ENCODE data around the gene LYVE1. TPM values are rescaled to one million over a fixed set of nuclear protein-coding genes. Genes with fewer than 3 reads are reported as not detected.

LYVE1 gene
- polyA plus RNA-seq, 1 of the 3 experiments (the other 2 are of a cell fraction), result not detected

DNA sequence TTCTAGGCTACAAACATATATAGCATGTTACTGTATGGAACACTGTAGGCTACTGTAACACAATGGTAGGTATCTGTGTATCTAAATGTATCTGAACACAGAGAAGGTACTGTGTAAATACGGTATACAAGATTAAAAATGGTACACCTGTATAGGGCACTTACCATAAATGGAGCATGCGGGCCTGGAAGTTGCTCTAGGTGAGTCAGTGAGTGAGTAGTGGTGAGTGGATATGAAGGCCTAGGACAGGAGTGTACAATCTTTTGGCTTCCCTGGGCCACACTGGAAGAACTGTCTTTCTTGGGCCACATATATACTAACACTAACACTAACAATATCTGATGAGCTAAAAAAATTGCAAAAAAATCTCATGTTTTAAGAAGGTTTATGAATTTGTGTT lies 48.8 kb downstream of the LYVE1 start:
- no peak overlapping the region for H3K4me2 ChIP-seq
- no peaks in the 10 kb centered on the region for H3F3A ChIP-seq (replicated peaks; ENCODE audit: insufficient read depth)
- H3K79me2 ChIP-seq (ENCODE audit: insufficient read depth), result no peaks in the 10 kb centered on the region
- no peaks in the 10 kb centered on the region for H3K27me3 ChIP-seq (ENCODE audit: insufficient read depth)
- no peak for DNase-seq
- TF ChIP-seq YY1 (IDR thresholded peaks at IDR 0.05; ENCODE audit: low read depth) (no peak), NFIC (IDR thresholded peaks at IDR 0.05; ENCODE audit: borderline replicate concordance) (no peak), RFX5 (IDR thresholded peaks at IDR 0.05; ENCODE audit: low read length) (no peak), EZH2phosphoT487 (IDR thresholded peaks at IDR 0.05; ENCODE audit: borderline replicate concordance, low read depth) (no peak), TEAD4 (IDR thresholded peaks at IDR 0.05; ENCODE audit: borderline replicate concordance, insufficient read depth) (no peak), FOXJ3 (CRISPR knock-in tag; IDR thresholded peaks at IDR 0.05) (no peak), FOXM1 (IDR thresholded peaks at IDR 0.05; ENCODE audit: low read depth) (no peak), ELF1 (IDR thresholded peaks at IDR 0.05) (no peak), SMC3 (IDR thresholded peaks at IDR 0.05; ENCODE audit: low read depth, low read length) (no peak), TAF1 (IDR thresholded peaks at IDR 0.05; ENCODE audit: borderline replicate concordance, low read depth, low read length) (no peak), FOSL2 (IDR thresholded peaks at IDR 0.05; ENCODE audit: borderline replicate concordance, low read depth) (no peak), RXRA (IDR thresholded peaks at IDR 0.05; ENCODE audit: borderline replicate concordance, low read depth) (no peak), GATA2 (CRISPR knock-in tag; IDR thresholded peaks at IDR 0.05) (no peak), NRF1 (IDR thresholded peaks at IDR 0.05; ENCODE audit: low read depth, low read length) (no peak), POLR2AphosphoS5 (IDR thresholded peaks at IDR 0.05; ENCODE audit: low read depth, low read length) (no peak), TCF12 (IDR thresholded peaks at IDR 0.05) (no peak)
- TF ChIP-seq, protein P1, sequence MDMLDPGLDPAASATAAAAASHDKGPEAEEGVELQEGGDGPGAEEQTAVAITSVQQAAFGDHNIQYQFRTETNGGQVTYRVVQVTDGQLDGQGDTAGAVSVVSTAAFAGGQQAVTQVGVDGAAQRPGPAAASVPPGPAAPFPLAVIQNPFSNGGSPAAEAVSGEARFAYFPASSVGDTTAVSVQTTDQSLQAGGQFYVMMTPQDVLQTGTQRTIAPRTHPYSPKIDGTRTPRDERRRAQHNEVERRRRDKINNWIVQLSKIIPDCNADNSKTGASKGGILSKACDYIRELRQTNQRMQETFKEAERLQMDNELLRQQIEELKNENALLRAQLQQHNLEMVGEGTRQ (IDR thresholded peaks at IDR 0.05; ENCODE audit: borderline replicate concordance, low read depth, low read length), result no peak
- H3K36me3 ChIP-seq (replicated peaks in 1 of 2; ENCODE audit: control insufficient read depth in 1 of 2, insufficient read depth in 2 of 2, low read length in 1 of 2), result peaks cover 36 to 74% of the 10 kb centered on the region in 2 experiments
- H3K4me1 ChIP-seq (ENCODE audit: control insufficient read depth in 1 of 2, insufficient read depth in 2 of 2, low read depth in 1 of 2, low read length in 1 of 2), result peaks cover 0 to 7% of the 10 kb centered on the region in 2 experiments; a peak in 2 of 4 replicates
- CTCF ChIA-PET, result interaction anchor here (1.1 to 2.4 kb wide), 4 partner anchors 12 to 212 kb away, joined by 4 to 10 read pairs (median 6); partner anchors contain the start of gene RNF141
- no peak overlapping the region for H3K4me3 ChIP-seq (ENCODE audit: low read depth in 2 of 2, low read length in 1 of 2)
- no peaks in the 10 kb centered on the region for H3K9me3 ChIP-seq
- H3K27ac ChIP-seq (ENCODE audit: low read depth in 2 of 2, low read length in 1 of 2), result no peak overlapping the region
- no peaks in the 10 kb centered on the region for H3K9me2 ChIP-seq
- 96% methylated on average over 2 of the region's 2 CpGs for WGBS (ENCODE audit: low lambda C conversion rate)
- H4K20me1 ChIP-seq (ENCODE audit: insufficient read depth), result no peaks in the 10 kb centered on the region
- no peak overlapping the region for H3K9ac ChIP-seq
- POLR2A ChIA-PET, result no interaction called here
- no peak overlapping the region for H2AFZ ChIP-seq (ENCODE audit: low read depth)

DNA sequence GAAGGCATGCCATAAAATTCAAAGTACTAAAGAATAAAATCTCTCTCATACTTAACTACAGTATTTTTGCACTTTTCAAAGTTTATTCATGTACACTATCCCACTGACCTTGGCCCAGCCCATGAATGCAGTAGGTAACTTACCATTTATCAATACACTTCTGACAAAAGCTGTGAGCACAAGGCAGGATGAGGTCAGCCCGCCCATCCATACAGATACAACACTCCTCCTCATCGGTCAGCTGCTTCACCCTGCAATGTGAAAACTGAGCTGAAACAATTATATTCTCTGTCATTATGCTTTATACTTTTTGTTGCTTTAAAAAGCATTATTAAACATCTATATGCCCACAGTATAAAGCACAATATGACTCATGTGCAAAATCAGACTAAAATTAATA lies 49.6 kb downstream of the LYVE1 start:
- Histone ChIP-seq H3K9ac (no peak overlapping the region), H3K4me1 (ENCODE audit: control insufficient read depth in 1 of 2, insufficient read depth in 2 of 2, low read depth in 1 of 2, low read length in 1 of 2) (peaks cover 0 to 9% of the 10 kb centered on the region in 2 experiments; a peak in 1 of 4 replicates), H3K4me2 (no peak overlapping the region), H2AFZ (ENCODE audit: low read depth) (no peak overlapping the region), H3K9me3 (no peaks in the 10 kb centered on the region), H3K27me3 (ENCODE audit: insufficient read depth) (no peaks in the 10 kb centered on the region), H3K4me3 (ENCODE audit: low read depth in 2 of 2, low read length in 1 of 2) (no peak overlapping the region), H3K79me2 (ENCODE audit: insufficient read depth) (no peaks in the 10 kb centered on the region), H4K20me1 (ENCODE audit: insufficient read depth) (no peaks in the 10 kb centered on the region), H3K27ac (ENCODE audit: low read depth in 2 of 2, low read length in 1 of 2) (no peak overlapping the region), H3K9me2 (no peaks in the 10 kb centered on the region), H3F3A (replicated peaks; ENCODE audit: insufficient read depth) (no peaks in the 10 kb centered on the region), H3K36me3 (replicated peaks in 1 of 2; ENCODE audit: control insufficient read depth in 1 of 2, insufficient read depth in 2 of 2, low read length in 1 of 2) (peaks cover 33 to 72% of the 10 kb centered on the region in 2 experiments)
- POLR2A ChIA-PET, result no interaction called here
- no peak for TF ChIP-seq YY1 (IDR thresholded peaks at IDR 0.05; ENCODE audit: low read depth)
- TF ChIP-seq FOXJ3 (CRISPR knock-in tag; IDR thresholded peaks at IDR 0.05), result no peak
- TF ChIP-seq TEAD4 (IDR thresholded peaks at IDR 0.05; ENCODE audit: borderline replicate concordance, insufficient read depth), result no peak
- TF ChIP-seq TCF12 (IDR thresholded peaks at IDR 0.05), result no peak
- no peak for DNase-seq
- CTCF ChIA-PET, result interaction anchor here (0.7 to 1.5 kb wide), 4 partner anchors 22 to 770 kb away, joined by 3 to 5 read pairs (median 4); partner anchors contain the start of gene RNF141
- 94% methylated on average over 2 of the region's 2 CpGs for WGBS (ENCODE audit: low lambda C conversion rate)
